OCI-M2 (cell line): ENCODE measurements around the gene SETX.

Source experiments
- DNase-seq: peaks from one replicate; lab custom pipeline; 2025; ENCODE audit not compliant: unreplicated experiment; lab: John Stamatoyannopoulos, UW

Gene SETX

GRCh38 chr9:132364068-132364467, 9.3 kb upstream of the SETX start:
- DNase-seq, result no peak

DNA sequence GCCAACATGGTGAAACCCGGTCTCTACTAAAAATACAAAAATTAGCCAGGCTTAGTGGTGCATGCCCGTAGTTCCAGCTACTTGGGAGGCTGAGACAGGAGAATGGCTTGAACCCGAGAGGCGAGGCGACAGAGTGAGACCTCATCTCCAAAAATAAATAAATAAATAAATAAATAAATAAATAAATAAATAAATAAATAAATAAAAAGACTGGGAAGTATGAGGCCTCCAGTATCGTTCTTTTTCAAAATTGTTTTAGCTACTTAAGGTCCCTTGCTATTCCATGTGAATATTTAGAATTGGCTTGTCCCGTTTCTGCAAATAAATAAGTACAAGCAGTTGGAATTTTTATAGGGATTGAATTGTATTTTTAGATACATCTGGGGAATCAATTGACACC, 3.0 kb upstream of the SETX start:
- DNase-seq, result no peak

GRCh38 chr9:132356324-132356924, 1.6 kb upstream of the SETX start:
- DNase-seq, result no peak

DNA sequence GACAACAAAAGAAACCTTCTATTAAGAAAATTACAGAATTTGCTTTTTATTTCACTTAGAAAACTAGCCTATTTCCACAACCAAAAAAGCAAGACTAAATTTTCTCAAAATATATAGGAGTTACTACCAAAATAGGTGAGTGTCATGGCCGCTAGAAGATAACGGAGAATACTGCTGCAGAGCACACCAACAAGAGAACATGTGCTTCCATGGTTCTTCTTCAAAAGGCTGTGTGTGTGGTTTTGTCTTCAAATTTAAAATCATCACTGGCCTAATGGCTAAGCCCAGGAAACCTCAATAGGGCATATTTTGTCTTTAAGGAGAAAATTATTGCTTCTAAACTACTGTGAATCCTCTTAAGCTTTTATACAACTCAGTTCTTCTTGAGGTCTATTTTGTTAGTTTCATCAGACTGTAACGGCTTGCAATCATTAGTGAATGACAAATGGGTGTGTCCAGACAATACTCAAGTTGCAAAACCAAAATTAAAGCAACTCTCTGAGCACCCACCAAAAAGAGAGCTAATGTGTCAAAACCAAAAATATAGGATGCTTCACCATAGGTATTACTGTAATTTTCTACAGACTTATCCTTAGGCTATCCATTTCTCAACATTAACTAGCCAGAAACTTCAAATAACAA, 3.3 kb downstream of the SETX start:
- no peak for DNase-seq

- DNase-seq, result no peak
These were observed 3.9 kb downstream of the SETX start for GRCh38 chr9:132350861-132351315.

DNA sequence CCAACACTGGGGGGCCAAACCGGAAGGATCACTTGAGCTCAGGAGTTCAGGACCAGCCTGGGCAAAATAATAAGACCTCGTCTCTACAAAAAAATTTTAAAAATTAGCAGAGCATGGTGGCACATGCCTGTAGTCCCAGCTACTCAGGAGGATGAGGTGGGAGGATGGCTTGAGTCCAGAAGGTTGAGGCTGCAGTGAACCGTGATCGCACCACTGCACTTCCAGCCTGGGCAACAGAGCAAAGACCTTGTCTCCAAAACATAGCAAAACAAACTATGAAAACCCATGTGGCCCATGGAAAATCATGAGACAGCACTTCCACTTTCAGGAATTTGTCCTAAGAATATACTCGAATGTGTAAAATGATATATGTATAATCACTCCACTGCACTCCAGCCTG, 6.1 kb downstream of the SETX start:
- DNase-seq, result no peak

DNA sequence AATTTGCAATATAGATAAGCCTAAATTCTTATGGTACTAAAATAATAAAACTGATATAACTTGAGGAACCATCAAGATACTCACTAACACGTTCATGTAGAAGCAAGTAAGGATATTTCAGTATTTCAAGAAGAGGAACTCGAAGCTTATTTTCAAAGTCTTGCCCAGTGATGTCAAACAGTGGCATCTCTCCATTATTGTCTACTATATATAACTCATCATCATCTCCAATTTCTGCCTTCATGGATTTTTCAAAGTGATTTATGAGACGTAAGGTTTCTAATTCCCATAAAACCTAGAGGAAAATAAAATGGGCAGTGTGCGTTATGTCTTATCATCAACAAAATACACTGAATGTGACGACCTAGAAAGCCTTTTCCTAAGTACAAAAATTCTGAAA, 8.6 kb downstream of the SETX start:
- DNase-seq, result no peak

DNA sequence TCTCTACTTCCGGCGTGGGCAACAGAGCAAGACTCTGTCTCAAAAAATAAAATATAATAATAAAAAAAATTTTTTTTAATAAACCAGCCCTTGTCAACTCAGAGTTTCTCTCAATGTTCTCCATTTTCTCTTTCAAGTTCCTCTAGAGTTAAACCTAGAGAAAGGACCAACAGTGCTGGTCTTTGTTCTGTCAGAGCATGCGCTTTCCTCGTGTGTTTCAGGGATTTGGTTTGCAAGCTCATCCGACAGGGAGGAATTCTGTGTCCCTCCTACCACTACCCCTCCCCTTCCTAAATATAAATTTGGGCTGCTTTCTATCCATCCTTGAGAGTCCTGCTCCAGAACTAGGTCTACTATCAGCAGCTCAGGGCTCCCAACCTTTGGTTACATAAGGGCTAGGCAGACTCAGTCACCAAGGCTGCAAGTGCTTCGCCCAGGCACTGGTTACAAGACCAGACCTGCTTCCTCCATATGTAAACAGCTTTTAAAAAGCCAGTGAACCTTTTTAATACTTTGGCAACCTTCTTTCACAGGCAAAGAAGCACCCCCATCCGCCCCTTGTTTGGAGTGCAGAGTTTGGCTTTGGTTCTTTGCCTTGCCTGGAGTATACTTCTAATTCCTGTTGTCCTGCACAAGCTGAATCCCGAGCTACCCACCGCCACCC, 13.5 kb downstream of the SETX start:
- DNase-seq, result no peak

DNA sequence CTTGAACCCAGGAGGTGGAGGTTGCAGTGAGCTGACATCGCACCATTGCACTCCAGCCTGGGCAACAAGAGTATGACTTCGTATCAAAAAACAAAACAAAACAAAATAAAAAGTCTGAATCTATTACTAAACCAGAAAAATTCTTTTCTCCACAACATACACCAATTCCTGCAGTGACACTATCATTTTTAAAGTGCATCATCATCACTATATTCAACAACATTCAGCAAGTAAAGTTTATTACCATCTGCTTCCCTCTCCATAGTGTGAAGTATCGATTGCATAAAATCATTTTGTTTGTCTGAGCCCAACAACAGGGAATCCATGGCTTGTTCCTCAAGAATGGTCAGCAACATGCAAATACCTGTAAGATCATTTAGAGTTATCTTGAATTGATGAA, 20.4 kb downstream of the SETX start:
- DNase-seq, result no peak

DNA sequence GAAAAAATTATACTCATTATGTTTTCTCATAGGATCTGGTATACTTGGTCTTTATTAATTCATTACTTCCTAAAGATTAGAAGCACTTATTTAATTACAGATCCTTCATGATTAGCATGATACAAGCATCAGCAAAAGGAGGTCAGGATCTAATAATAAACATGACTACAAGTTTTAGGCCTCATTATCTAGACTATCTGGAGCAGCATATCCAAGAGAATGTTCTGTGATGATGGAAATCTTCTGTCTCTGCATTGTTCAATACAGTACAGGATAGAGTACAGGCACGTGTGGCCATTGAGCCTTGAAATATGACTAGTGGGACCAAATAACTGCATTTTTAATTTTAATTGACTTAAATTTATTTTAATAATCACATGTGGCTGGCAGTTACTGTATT, 21.2 kb downstream of the SETX start:
- no peak for DNase-seq

DNA sequence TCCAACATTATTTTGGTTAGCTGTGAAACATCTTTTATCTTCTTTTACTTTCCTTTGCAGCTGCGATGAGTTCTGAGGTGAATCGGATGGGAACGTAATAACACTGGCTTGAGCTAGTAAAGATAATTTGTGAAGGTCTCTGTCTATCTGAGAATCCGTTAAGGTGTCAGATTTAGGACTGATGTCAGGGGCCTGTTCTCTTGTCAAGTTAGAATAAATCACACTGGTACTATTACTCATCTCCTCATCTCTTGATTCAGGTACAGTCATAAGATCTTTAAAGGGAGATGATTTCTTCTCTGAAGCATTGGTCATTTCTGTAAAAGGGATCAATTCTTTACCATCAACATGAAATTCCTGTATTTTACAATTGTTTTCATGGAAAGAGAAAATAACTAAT, 26.2 kb downstream of the SETX start:
- DNase-seq, result no peak

DNA sequence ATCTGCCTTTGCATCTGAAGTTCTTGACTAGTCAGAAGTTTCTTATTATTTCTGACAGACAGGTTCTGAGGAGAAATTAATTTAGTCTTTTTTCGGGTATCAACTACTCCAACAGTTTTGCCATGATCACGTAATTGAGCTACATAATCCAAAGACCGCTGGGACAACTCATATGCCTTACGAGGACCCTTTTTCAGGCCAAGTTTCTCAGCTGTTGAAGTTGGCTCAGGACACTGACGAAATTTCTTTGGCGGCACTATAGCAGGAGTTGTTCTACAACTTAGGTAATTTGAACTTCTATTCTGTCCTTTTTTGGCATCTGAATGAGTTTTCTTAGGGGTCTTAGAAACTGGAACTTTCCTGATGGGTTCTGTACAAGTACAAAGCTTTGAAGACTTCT, 27.2 kb downstream of the SETX start:
- DNase-seq, result no peak

GRCh38 chr9:132324425-132324824, 30.4 kb downstream of the SETX start:
- DNase-seq, result no peak

- DNase-seq, result no peak
These were observed 35.2 kb downstream of the SETX start for GRCh38 chr9:132319421-132320110.

DNA sequence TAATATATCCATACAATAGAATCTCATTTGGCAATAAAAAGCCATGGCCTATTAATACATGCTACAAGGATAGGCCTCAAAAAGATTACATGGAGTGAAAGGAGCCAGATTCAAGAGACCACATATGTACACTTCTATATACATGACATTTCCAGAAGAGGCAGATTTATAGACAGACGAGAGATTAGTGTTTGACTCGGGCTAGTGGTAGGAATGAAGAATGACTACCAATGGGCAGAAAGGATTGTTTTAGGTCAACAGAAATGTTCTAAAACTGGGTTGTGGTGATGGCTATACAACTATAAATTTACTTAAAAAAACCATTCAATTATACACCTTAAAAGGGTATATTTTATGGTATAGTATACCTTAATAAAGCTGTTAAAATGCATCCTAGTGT, 41.9 kb downstream of the SETX start:
- DNase-seq, result no peak

DNA sequence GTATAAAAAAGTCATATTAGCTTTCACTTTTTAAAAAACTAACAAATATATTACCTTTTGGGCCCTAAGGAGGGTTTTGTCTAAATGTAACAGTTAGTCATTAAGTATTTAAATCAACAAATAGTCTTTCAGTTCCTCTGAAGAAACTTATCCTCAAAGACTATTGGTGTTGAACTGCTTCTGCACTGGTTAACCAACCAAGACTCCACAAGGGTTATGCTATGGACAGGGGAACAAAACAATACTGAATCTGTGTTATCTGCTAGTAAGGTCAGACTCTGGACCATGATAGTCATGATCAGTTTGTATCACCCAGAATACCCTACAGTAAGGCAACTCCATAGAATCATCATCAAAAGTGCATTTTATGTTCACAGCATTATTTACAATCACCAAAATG, 42.4 kb downstream of the SETX start:
- no peak for DNase-seq

GRCh38 chr9:132311978-132312377, 42.8 kb downstream of the SETX start:
- no peak for DNase-seq

DNA sequence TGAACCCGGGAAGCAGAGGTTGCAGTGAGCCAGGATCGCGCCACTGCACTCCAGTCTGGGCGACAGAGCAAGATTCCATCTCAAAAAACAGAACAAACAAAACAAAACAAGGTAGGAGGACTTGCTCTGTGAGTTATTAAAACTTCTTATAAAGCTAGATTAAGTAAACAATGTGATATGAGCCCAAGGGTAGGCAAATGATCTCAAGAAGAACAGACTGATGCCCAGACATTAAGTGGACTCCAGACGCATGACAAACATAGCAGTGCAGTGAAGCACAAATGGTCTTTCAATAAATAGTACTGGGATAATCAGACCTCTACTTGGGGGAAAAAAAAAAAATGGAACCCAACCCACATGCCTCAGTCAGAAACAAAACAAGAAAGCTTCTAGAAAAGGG, 45.7 kb downstream of the SETX start:
- DNase-seq, result no peak

- DNase-seq, result no peak
These were observed 53.3 kb downstream of the SETX start for GRCh38 chr9:132301521-132301920.

DNA sequence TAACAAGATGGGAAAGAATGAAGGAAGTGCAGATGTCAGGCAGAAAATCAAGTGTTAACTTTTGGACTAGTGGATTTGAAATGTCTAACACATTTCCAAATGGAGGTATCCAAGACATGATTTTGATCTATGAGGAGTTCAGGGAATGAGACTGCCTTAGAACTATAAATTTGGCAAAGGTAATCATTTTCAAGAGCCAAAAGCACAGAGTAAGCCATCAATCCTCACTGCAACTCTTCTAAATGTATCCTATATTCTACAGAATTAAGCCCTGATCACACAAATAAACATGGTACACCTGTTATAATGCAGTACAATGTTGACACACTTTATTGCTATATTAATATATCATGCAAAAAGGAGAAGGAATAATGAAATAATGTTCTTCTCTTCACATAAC, 55.6 kb downstream of the SETX start:
- DNase-seq, result no peak

DNA sequence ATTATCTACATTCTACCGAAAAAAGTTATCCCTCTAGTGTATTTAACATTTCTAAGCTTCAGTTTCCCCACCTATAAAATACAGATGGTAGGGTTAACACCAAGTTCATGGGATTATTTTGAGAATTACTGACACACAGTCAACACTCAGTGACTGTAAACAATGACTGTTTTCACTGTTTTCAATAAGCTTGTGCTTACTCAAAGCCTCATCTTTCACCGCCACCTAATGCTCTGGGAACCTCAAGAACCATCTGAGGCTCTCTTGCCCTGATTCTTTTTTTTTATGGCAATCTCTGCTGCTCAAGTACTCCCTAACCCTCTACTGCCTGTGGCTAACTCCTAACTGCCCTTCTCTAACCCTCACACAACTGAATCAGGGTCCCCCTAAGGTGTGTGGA, 59.6 kb downstream of the SETX start:
- DNase-seq, result no peak

DNA sequence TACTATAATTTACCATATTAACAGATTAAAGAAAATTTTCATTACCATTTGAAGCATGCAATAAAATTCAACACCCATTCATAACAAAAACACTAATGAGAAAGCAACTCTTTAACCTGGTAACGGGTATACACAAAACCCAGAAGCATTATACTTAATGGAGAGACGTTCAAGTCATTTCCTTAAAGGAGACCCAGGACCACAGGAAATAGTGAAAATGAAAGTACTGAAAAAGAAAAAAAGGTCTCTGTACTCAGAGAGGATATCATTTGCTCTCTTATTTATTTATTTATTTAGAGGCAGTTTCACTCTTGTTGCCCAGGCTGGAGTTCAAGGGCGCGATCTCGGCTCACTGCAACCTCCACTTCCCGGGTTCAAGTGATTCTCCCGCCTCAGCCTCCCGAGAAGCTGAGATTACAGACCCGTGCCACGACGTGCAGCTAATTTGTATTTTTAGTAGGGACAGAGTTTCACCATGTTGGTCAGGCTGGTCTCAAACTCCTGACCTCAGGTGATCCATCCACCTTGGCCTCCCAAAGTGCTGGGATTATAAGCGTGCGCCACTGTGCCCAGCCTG, 61.6 kb downstream of the SETX start:
- DNase-seq, result no peak
